Activated CD8-positive, alpha-beta T cell treated with anti-CD3 and anti-CD28 coated beads for 36 hours (primary cell): Measurements from ENCODE around the gene GPSM1. TPM values are rescaled to one million over a fixed set of nuclear protein-coding genes. Genes with fewer than 3 reads are reported as not detected.

Experiments
- ATAC-seq: fragments of 200-7000 bp; cut with Tn5 transposase; one replicate; pipeline ENCODE4 v1.10.0; 2021; ENCODE audit warnings: mild to moderate bottlenecking, moderate library complexity
- CTCF ChIA-PET: fragments of 350-600 bp; sonication (Branson Sonifier 250); formaldehyde crosslinking; loops from one replicate; lab custom pipeline; 2021; ENCODE audit warnings: antibody characterized with exemption; lab: Charles Lee
- POLR2A ChIA-PET: fragments of 350-600 bp; sonication (Branson Sonifier 250); formaldehyde crosslinking; loops from one replicate; lab custom pipeline; 2021; ENCODE audit warnings: antibody characterized with exemption; lab: Charles Lee
- DNase-seq: peaks from one replicate; pipeline ENCODE4 v3.0.0-alpha.2; 2020
- H3K27ac Mint-ChIP-seq: one replicate; pipeline ENCODE4 v1.8.0; 2021; ENCODE audit warnings: mild to moderate bottlenecking, mixed read lengths
- H3K27me3 Mint-ChIP-seq: one replicate; pipeline ENCODE4 v1.8.0; 2021; ENCODE audit warnings: mixed read lengths
- H3K36me3 Mint-ChIP-seq: one replicate; pipeline ENCODE4 v1.8.0; 2021; ENCODE audit warnings: low read depth, mixed read lengths
- H3K4me1 Mint-ChIP-seq: one replicate; pipeline ENCODE4 v1.8.0; 2021; ENCODE audit warnings: low read depth, mixed read lengths
- H3K4me3 Mint-ChIP-seq: one replicate; pipeline ENCODE4 v1.8.0; 2021; ENCODE audit warnings: mild to moderate bottlenecking, moderate library complexity, mixed read lengths
- H3K9me3 Mint-ChIP-seq: one replicate; pipeline ENCODE4 v1.8.0; 2021; ENCODE audit warnings: mixed read lengths
- CTCF ChIP-seq: fragments of 200-600 bp; IDR thresholded peaks from one replicate; pipeline ENCODE4 v1.8.0; 2022; ENCODE audit warnings: antibody characterized with exemption, mild to moderate bottlenecking
- intact Hi-C: fragments of 100-400 bp; cut with micrococcal nuclease; formaldehyde crosslinking; loops from one replicate; pipeline ENCODE4 v1.10.0; 2022
- total RNA-seq, 2 experiments: library from RNA; stranded (reverse); gene quantifications; one replicate each; pipeline ENCODE4 v1.2.3, GENCODE V29; 2021

The GPSM1 gene
- total RNA-seq, 2 experiments from 2014 or later, result 8.8 to 10.0 TPM

GRCh38 chr9:136343884-136344269, 16.5 kb downstream of the GPSM1 start:
- CTCF ChIA-PET, result no interaction called here

GRCh38 chr9:136344544-136345280, 17.4 kb downstream of the GPSM1 start:
- POLR2A ChIA-PET, result interaction anchor here (0.9 to 1.4 kb wide), 2 partner anchors 17 kb away, joined by 3 read pairs; partner anchors contain the start of gene GPSM1
- Mint-ChIP-seq H3K4me3 (no peak overlapping the region), H3K4me1 (peaks cover 5% of the 10 kb centered on the region), H3K36me3 (no peaks in the 10 kb centered on the region), H3K9me3 (no peaks in the 10 kb centered on the region), H3K27ac (no peak overlapping the region), H3K27me3 (no peaks in the 10 kb centered on the region)
- CTCF ChIA-PET, result interaction anchor here (1.2 kb wide), 1 partner anchor 19 kb away, joined by 3 read pairs; the partner anchor contains the start of gene DNLZ
- DNase-seq (no peak), ATAC-seq (no peak)
- no peak for TF ChIP-seq CTCF
- intact Hi-C loops, result no loop called here

More at GRCh38 chr9:136343884-136344269, 16.5 kb downstream of the GPSM1 start:
- intact Hi-C loops, result no loop called here
- no peaks in the 10 kb centered on the region for H3K27me3 Mint-ChIP-seq
- H3K9me3 Mint-ChIP-seq, result no peaks in the 10 kb centered on the region
- POLR2A ChIA-PET, result interaction anchor here (1.4 kb wide), 1 partner anchor 16 kb away, joined by 3 read pairs; the partner anchor contains the start of gene GPSM1
- H3K36me3 Mint-ChIP-seq, result no peaks in the 10 kb centered on the region
- TF ChIP-seq CTCF, result no peak
- ATAC-seq (no peak), DNase-seq (no peak)
- H3K4me1 Mint-ChIP-seq, result peaks cover 5% of the 10 kb centered on the region
- no peak overlapping the region for H3K27ac Mint-ChIP-seq
- H3K4me3 Mint-ChIP-seq, result no peak overlapping the region

- H3K4me3 Mint-ChIP-seq, result no peak overlapping the region
- no peak for DNase-seq
- ChIA-PET CTCF (interaction anchor here (1.1 to 1.2 kb wide), 2 partner anchors 18 to 47 kb away, joined by 3 read pairs; partner anchors contain the start of gene DNLZ), POLR2A (interaction anchor here (1.3 to 1.4 kb wide), 2 partner anchors 13 to 18 kb away, joined by 3 to 4 read pairs; partner anchors contain the start of gene GPSM1)
- no peaks in the 10 kb centered on the region for H3K36me3 Mint-ChIP-seq
- H3K27ac Mint-ChIP-seq, result no peak overlapping the region
- ATAC-seq, result no peak
- intact Hi-C loops, result no loop called here
- no peak for TF ChIP-seq CTCF
- peaks cover 5% of the 10 kb centered on the region for H3K4me1 Mint-ChIP-seq
- no peaks in the 10 kb centered on the region for H3K27me3 Mint-ChIP-seq
- H3K9me3 Mint-ChIP-seq, result no peaks in the 10 kb centered on the region
Observed at GRCh38 chr9:136345281-136346156, 18.2 kb downstream of the GPSM1 start.

- H3K4me3 Mint-ChIP-seq, result no peak overlapping the region
- ATAC-seq (no peak), DNase-seq (no peak)
- peaks cover 5% of the 10 kb centered on the region for H3K4me1 Mint-ChIP-seq
- CTCF ChIA-PET, result interaction anchor here (1.1 kb wide), 1 partner anchor 46 kb away, joined by 3 read pairs; no protein-coding TSS in a partner anchor
- H3K36me3 Mint-ChIP-seq, result no peaks in the 10 kb centered on the region
- H3K27ac Mint-ChIP-seq, result no peak overlapping the region
- intact Hi-C loops, result no loop called here
- no peaks in the 10 kb centered on the region for H3K27me3 Mint-ChIP-seq
- POLR2A ChIA-PET, result interaction anchor here (1.3 kb wide), 1 partner anchor 12 kb away, joined by 4 read pairs; no protein-coding TSS in a partner anchor
- H3K9me3 Mint-ChIP-seq, result no peaks in the 10 kb centered on the region
- TF ChIP-seq CTCF, result no peak
Observed at GRCh38 chr9:136346157-136346481, 18.8 kb downstream of the GPSM1 start.
